Activated CD4-positive, alpha-beta T cell treated with anti-CD3 and anti-CD28 coated beads for 24 hours (primary cell): ENCODE measurements around the gene DDX24.

Source experiments
- DNase-seq, 2 donors: peaks; one replicate each; pipeline ENCODE4 v3.0.0-alpha.2; 2020; ENCODE audit warnings: low read depth in 2 of 2

The DDX24 gene

DNA sequence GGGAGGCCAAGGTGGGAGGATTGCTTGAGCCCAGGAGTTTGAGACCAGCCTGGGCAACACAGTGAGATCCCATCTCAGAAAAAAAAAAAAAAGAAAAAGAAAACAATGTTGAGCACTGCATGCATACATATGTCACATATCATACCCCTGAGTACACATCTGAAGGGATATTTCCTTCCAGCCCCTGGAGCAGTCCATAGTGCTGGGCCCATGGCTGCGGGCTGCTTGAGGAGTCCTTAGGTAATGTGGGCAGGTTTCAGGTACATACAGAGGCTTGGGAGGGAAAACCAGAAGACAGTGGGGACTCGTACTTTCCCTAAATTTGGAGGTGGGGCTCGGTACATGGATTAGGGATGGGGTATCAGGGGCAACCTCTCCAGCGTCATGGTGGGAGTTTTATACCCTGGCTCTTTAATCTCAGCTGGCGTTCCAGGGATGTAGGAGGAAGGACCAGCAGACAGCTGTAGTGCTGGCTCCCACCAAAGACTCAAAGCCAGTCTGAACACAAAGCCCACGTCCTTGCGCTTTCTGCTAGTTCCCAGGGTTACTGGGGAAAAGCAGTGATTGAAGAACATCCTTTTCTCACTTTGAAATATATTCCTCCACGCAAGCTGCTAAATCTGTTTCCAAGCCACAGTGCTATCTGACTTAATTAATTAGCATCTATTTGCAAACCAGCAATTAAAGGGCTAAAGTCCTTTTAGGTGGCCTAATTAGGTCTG is 49.7 kb downstream of the DDX24 start:
- DNase-seq: no peak

DNA sequence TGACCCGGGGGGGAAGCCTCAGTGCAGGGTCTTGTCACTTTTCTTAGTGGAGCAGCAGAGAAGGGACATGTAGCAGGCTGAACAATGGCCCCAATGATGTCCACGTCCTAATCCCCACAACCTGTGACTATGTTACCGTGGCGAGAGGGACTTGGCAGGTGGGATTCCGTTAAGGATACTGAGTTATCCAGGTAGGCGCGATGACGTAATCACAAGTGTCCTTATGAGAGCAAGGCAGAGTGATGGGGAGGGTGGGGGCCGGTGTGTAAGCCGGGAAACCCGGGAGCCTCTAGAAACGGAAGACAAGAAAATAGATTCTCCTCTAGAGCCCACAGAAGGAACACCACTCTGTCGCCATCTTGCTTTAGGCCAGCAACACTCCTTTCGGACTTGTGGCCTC is 50.4 kb downstream of the DDX24 start:
- no peak for DNase-seq

DNA sequence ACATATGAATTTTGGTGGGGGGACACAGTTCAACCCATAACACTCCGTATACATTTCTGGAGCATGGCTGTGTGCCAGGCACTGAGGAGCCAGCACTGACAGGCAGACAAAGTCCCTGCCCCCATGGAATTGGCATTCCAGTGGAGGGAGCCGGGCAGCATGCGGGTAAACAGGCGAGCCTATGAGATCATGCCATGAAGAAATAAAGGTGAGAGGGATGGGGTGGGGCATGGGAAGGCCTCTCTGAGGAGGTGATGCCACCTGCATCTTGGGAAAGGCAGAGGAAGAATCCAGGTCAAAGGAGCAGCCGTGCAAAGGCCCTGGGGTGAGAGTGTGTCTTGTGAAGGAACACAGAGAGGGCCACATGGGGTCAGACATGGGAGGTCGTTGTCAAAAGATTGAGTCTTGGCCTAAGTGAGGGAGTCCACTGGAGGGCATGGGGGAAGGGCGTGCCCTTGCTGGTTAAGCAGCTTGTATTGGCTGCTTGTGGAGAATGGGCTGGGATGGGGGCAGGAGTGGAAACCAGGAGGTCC is 51.3 kb downstream of the DDX24 start:
- DNase-seq: no peak

DNA sequence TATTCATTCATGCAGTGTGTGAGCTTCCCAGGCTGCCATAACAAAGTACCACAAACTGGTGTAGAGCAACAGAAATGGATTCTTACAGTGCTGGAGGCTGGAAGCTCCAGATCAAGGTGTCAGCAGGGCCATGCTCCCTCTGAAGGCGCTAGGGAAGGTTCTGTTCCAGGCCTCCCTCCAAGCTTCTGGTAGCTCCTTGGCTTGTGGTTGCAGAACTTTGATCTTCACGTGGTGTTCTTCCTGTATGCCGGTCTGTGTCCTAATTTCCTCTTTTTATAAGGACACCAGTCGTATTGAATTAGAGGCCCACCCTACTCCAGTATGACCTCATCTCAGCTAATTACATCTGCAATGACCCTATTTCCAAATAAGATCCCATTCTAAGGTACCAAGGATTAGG is 51.7 kb downstream of the DDX24 start:
- no peak for DNase-seq

DNA sequence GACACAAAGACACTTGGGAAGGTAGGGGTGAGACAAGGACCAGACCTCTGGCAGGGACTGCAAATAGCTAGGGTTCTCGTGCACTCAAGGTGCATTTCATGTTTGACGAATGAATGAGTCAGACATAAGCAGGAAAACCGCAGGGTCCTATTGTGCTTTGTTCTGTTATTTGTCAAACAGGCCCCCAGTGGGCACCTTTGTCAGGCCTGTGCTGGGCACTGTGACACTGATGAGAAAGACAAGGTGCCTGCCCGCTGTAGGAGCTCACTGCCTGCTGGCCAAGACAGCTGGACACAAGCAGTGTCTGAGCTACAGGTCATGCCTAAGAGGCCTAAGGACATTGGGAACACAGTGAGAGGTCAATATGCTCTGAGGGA is 52.6 kb downstream of the DDX24 start:
- DNase-seq: peak in 1 of 2 donors; percentile 14

DNA sequence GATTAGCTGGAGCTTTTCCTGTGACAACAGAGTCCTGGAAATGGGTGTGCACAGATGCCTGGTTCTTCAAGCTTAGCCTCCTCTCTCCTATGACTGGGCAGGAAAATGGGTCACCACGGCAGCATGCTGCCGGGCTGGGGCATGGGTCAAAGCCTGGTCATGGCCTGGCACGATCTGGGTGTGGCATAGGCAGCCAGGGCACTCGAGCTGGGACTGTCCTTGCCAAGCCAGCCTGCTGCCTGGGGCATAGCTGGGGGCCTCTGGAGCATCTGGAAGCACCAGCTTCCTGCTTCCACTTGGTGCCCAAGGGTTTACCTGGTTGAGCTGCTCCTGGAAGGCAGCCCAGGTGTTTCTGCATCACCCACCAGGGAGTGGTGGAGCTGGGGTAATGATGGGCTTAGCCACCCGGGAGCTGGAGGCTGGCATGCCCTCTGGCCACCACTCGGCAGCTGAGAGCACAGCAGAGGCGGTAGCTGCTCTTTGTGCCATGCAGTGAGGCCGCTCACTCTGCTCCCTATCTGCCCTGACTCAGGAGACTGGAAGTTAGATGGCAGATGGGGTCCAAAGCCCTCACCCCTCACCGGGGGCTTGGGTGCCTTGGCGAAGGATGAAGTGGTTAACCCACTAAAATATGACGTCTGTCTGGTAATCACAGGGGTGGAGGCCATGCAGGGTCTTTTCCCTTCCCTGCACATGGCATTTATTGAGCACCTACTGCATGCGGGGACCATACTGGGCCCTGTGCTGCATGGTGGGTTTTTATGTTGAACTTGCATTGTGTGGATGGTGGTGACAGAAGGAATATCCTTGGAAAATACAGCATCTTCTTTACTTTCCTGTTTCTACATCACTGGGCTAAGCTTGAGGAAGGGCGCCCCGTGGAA is 53.2 kb downstream of the DDX24 start:
- no peak for DNase-seq

DNA sequence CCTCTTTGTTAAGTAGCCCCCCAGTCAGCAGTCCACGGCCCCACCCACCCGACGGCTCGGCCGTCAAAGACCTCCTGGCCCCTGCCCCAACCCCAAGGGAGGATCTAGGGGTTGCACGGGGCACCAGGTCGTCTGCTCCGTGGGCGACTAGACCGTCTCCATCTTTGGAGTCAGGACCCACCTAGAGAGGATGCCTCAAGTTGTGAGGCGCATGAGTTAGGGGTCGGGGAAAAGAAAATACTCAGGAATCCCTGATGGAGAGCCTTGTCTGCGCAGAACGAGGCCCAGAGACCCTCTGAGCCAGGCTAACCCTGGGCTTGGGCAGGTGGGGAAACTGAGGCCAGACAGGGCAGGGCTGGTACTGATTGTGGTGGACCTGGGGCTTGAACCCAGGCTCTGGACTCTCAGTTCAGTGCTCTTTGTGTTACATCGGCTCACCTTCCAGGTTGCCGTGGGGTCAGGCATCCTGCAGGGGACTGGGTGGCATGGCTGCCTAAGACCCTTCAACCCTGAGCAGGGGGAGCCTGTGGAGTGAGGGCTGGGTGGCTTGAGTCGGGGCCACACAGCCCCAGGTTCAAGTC is 54.0 kb downstream of the DDX24 start:
- DNase-seq: no peak

DNA sequence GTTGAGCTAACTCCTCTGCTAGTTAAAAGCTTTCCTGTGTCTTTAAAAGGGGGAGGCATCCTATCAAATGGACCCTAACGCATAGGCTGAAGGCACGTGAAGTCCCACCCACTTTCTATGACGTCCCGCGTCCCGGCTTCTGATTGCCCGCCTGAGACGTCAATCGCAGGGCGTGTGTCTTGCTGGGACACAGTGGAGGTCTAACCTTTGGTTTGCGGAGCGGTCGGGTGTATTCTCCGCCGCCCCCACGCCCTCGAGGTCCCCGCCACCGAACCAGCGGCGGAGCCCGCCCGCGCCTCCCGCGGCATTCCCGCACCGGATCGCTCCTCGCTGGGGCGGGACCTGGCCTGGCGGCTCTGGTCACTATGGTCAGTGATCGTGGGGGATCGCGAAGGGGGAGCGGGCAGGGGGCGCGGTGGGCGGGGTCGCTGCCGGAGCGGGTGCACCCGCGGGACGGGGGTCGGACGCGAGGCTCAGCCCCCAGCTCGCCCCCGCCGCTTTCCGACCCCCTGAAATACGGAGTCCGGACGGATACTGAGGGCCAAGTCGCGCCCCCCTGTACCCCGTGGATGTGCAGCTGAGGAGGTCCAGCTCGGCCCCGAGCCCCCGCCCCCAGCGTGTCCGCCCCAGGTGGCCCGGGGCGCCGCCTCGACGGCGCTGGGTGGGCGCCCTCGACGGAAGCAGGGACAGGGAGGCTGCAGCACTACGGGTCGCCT is 54.7 kb downstream of the DDX24 start, which contains the start of gene OTUB2:
Gene OTUB2, plus strand, starts transcription at position 168 of the 716 bp plus-strand sequence. Its CDS starts 198 bp downstream, at position 366.
- peak; percentile 90 to 95 for DNase-seq

DNA sequence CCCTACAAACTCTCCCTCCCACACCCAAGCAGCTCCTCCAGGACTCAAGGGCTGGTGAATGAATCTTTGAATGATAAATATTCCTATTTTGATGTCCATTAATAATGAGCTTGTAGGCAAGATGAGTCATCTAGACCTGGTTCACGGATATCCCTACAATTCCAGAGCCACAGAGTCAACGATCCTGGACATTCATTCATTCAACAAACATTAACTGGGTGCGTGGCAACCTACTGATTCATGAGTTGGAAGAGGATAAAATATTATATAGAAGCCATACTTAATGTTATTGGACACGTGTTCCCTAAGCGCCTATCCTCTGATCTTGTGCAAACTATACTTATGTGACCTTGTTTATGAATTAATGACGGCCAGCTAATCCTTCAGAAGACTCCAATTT is 55.3 kb downstream of the DDX24 start:
- no peak for DNase-seq

DNA sequence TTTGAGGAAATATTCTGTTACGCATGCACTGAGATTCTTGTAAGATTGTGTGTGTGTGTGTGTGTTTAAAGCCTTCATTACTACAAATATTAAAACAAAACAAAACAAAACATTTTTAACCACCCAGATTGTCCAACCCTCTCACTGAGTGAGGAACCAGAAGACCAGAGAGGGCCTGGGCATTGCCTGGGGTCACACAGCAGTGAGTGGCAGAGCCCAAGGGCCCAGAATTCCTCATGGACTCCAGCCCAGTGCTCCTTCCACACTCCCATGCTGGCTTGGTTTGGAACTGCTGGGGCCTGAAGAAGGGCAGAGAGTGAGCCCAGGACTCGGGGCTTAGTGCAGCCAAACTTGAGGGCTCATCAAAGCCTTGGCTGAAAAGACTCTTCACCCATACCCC is 56.5 kb downstream of the DDX24 start:
- DNase-seq: no peak

DNA sequence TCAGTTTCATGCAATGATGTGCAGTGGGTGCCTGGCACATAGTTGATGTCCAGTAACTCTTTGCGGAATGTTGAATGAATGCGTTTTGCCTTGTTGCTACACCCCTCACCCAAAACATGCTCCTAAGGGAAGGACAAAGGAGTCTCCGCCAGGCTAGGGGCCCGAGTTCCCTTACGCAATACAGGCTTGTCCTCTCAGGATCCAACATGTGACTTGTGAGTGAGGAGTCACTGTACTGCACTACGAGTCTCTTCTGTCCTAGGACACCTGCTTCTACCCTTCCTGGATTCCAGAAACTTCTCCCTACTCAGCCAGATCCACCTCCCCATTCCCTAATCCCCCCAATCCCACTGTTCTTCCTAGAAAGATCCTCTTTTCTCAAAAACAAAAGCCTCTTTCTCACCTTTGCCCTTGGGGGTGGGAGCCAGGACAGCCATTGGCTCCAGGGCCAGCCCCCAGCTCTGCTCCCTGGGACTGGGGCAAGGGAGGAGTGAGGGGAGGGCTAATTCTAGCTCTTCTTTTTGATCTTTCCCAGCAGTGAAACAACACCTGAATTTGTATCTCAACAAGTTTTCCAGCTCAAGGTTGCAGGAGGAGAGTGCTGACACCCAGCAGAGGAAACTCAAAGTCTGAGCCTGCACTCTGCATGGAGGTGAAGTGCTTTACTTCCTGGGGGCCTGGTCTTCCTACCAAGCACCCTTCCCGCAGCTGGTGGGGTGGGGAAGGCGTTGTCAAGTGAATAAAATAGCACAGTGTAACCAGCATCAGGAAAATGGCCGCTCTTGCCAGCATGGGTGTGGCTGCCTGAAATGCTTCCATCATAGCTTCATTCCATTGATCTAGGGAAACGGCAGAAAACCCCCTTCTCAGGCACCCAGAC is 58.2 kb downstream of the DDX24 start:
- DNase-seq: no peak

DNA sequence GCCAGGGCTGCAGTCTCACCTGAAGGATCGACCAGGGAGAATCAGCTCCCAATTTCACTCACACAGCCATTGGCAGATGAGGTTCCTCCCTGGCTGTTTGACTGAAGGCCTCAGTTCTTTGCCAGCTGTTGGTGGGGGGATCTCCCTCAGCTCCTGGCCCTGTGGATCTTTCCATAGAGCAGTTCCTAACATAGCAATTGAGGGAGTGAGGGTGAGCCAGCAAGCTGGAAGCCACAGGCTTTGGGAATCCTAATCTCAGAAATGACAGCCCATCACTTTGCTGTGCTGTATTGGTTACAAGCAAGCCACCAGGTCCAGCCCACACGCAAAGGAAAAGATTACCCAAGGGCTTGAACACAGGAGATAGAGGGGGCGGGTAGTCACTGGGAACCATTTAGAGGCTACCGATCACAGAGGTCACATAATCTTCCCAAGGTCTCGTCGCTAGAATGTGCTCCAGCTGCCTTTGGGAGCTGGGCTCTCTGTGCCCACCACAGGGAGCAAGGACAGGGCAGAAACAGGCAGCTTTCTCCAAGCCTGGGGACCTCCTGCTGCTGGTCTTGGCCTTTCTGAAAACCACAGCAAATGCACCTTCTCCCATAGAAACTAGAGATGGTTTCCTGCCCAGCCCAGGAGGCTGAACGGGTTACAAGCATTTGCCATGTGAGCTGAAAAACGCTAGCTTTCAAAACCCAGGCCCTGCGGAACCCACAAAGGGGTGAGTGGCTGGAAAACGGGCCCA is 59.4 kb downstream of the DDX24 start:
- DNase-seq: no peak

DNA sequence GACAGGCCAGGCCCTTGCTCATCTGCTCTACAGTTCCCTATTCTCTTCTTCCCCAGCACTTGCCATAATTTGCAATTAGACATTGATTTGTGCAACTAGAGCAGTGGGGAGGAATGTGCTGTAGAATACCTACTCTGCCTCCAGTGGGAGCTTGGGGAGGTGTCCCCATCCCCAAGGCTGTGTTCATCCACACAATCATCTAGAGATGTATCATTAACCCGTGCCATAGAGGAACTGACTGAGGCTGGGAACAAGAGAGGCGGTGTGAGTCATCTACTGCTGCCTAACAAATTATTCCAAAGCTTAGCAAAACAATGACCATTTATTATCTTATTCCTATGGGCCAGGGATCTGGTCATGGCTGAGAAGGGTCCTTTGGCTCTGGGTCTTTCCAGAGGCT is 60.0 kb downstream of the DDX24 start:
- DNase-seq: no peak

DNA sequence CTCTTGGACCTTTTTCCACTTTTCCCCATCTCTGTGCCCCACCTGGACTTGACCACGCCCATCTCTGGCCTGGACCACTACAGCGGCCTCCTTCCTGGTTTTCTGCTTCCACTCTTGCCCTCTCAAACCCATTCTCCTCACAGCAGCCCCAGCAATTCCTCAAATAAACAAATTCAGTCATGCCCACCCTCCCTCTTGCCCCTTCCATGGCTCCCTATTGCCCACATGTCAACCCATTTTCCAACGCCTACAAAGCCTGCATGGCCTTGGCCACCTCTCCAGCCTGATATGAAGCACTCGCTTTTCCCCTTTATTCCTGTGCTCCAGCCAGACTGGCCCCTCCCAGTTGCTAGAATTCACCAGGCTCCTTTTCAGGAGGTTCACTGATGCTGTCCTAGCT is 60.7 kb downstream of the DDX24 start:
- no peak for DNase-seq

DNA sequence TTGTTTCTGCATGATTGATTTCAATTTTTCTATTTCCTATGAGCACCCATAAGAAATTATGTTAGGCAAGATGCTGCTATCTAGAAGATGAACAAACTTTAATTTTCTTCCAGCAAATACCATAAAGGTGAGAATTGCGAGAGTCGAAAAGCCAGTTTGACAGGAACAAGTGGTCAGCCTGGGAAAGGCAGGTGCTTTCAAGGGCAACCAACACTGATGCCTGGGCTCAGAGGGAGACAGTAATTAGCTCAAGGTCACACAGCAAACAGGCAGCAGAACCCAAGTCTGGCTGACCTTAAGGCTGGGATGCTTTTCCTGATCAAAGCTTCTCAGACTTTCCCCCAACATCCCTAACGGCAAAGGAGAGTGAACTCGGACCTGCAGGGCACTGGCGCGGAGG is 61.7 kb downstream of the DDX24 start:
- no peak for DNase-seq

DNA sequence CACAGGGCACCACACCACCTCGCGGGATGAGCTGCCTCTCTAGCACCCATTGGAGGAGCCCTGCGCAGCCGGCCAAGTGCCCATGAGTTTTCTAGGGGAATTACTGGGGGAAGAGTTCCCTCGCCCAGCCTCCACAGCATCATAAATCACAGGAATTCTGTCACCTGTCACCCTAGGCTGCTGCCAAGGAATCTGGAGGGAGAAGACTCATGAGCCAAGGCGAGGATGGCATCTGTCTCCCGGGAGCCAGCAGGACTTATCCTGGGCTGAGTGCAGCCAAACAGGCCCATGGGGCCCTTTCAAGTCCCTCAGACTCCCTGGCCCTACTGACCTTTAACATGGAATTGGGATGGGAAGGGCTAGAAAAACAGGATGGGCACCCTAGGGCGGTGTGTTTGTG is 62.7 kb downstream of the DDX24 start:
- DNase-seq: no peak

DNA sequence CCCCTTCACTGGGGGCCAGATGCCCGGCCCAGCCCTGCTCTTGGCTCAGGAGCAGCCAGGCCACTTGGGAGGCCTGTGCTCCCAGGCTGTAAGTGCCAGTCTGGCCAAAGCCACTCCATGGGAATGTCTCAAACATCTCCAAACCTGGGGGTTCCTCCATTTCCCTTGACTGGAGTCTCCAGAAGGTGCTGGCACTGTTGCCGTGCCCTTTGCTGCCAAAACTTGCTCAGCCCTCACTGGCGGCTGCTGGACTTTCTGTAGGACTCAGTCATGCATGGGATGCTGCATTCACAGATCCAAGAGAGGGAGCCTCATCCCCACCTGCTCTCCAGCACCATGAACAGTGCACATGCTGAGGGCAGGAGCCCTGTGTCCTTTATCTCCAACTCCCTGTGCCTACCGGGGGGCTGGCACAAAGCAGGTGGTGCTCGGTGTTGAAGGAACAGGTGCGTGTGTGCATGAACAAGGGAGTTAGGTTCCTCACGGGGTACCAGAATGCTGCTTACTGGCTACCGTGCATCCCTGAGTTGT is 64.5 kb downstream of the DDX24 start:
- DNase-seq: no peak

DNA sequence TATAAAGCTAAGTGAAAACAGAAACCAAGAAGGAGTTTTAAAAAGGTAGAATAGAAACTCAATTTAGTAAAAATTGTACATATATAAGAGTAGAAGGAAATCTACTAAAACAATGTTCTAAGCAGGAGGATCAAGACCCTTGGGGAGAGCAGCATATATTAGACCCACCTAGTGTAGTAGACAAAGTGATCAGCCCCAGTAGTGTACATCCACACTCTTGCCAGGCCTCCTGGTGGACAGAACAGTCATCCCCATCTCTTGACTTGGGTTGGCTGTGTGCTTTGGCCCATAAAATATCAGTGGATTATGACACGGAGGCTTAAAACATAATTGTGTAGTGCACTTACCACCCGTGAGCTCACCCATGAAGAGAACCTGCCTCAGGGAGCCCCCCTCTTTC is 65.8 kb downstream of the DDX24 start:
- no peak for DNase-seq

DNA sequence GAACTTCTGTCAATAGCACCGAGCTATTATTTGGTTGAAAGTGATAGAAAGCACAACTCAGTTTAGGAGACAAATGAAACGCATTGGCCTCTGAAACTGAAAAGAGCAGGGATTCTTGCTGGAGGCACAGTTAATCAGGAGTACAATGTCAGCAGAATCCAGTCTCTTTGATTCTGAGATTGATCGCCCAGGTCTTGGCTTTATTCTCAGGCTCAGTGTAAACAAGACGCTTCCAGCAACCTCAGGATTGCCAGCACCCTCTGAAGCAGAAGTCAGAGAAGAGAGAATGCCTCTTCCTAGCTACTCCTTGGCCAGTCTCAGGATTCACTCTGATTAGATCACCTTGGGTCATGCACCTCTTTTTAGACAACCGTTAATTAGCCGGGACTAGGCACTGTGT is 66.6 kb downstream of the DDX24 start:
- no peak for DNase-seq

DNA sequence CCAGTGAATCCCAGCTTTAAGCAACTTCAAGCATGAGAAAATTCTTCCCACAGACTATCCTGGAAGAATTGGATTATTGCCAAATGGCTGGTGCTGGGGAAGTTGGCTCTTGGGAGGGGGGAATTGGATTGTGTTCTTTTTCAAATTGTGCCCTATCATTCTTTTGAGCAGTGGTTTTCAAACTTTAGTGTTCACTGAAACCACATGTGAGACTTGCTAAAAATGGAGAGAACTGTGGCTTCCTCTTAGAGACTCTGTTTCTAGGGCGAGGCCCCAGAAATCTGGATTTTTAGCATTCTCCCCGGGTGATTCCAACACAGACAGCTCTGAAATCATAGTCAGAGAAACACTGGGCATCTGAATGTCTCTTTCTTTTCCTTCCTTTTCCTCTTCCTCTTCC is 69.2 kb downstream of the DDX24 start:
- DNase-seq: no peak
